Heart left ventricle (tissue), 13 donors: ENCODE measurements around the gene ALDH9A1.

ENCODE experiments used
- CTCF ChIP-seq, 12 donors: fragments of 200-600 bp; sonication (generic) in 4 of 12; IDR thresholded peaks; one replicate each; pipeline versions ENCODE4 v1.5.0 to v1.8.0; 2018 to 2022; ENCODE audit warnings: antibody characterized with exemption in 12 of 12, mild to moderate bottlenecking in 5 of 12
- POLR2A ChIP-seq, 2 donors: fragments of 450-650 bp; IDR thresholded peaks; one replicate each; pipeline ENCODE4 v1.6.1; 2017; ENCODE audit warnings: antibody characterized with exemption in 2 of 2, mild to moderate bottlenecking in 2 of 2, moderate library complexity in 2 of 2
- donor health status: ischemic (EF 13 %, LVEDD 7.1; RV severe dilation, severe dysfunction).
- donor health status: DM: no; HTN: yes; CAD: no.
- donor health status: DM: no; HTN: no; CAD: no.
- donor health status: ischemic (EF 25% LVEDD 6.9; RV normal size, moderate dysfunction).
- donor health status: ischemic (EF 25% LVEDD 5.7; RV mildly dilated, moderate dysfunction).
- donor health status: ischemic (EF 35%, LVEDD 5.7; RV mildly dilated, moderate dysfunction).
- donor health status: nonischemic (EF 11% LVEDD 7.7; RV severe dilation, severe dysfunction).
- donor health status: DM: yes; HTN: yes; CAD: no.
- donor health status: PGD.
- donor health status: ischemic (EF 29% LVEDD 5.4; RV normal size, mild dysfunction).
- donor health status: nonischemic (EF 23%, LVEDD 6.1; RV moderate dilation, normal function).

- peak in 1 of 12 donors; percentile 9 for TF ChIP-seq CTCF (IDR thresholded peaks at IDR 0.05)
- no peak for TF ChIP-seq POLR2A (IDR thresholded peaks at IDR 0.05)
Measured at GRCh38 chr1:165686121-165686970, 12.0 kb downstream of the ALDH9A1 start.
